HG02981 (cell line): ENCODE results near the gene SCYGR2.
"Not testable (repeated sequence)": the region's sequence is repeated elsewhere in the genome, so short reads cannot be mapped to it uniquely, and the experiment has no call there.

Experiments used
- ATAC-seq: cut with Tn5 transposase; IDR thresholded peaks from one replicate; pipeline ENCODE4 v1.9.1; 2021; ENCODE audit warnings: mild to moderate bottlenecking, moderate library complexity; ENCODE audit not compliant: unreplicated experiment

Gene SCYGR2, protein sequence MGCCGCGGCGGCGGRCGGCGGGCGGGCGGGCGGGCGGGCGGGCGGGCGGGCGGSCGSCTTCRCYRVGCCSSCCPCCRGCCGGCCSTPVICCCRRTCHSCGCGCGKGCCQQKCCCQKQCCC

DNA sequence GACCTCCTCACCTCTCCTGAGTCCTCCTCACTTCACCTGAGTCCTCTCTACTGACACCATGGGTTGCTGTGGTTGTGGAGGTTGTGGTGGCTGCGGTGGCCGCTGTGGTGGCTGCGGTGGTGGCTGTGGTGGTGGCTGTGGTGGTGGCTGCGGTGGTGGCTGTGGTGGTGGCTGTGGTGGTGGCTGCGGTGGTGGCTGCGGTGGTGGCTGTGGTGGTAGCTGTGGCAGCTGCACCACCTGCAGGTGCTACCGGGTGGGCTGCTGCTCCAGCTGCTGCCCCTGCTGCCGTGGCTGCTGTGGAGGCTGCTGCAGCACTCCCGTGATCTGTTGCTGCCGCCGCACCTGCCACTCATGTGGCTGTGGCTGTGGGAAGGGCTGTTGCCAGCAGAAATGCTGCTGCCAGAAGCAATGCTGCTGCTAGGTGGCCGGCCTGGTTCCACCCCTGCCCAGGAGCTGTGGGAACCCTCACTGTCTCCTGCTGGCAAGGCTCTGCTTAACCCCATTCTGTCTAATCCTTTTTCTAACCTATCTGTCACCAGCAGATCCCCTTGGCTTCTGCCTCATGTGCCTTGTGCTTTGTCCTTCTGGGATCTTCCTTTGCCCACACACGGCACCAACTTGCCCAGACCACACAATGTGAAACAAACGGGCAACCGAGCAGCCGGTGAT, at the start of gene SCYGR2:
TSS of gene SCYGR2 (plus strand) at position 59 of the 669 bp plus-strand sequence. CDS start at position 59, 0 bp downstream.
- ATAC-seq: not testable (repeated sequence)

DNA sequence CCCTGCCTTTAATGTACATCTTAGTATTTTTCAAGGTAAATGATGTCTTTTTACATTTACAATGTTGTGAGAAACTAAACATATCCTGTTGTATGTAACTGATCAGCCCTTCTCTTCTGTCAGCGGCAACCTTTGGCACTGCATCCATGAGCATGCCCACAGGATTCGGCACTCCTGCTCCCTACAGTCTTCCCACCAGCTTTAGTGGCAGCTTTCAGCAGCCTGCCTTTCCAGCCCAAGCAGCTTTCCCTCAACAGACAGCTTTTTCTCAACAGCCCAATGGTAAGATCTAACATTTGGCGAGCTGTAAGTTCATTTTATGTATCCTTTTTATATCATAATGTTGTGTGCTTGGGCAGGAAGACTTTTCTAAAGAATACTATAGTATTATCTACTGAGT, 46.9 kb upstream of the SCYGR2 start:
- ATAC-seq: no peak

DNA sequence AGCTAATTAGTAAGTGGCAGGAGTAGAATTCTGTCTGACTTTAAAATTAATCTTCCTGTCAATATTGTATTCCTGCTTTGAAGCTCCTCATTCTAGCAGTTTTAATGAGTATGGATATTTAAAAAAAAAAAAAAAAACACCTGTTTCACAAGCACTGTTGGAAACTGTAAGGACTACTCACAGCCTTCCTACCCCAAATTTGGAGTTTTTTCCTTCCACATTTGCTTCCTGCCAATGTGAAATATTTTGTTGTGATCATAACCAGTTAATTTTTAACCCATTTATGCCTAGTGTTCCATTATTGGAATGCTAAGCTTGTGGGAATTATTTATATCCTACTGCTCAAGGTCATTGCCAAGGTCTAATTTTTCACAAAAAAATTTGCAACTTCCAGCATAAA, 36.1 kb upstream of the SCYGR2 start:
- no peak for ATAC-seq

DNA sequence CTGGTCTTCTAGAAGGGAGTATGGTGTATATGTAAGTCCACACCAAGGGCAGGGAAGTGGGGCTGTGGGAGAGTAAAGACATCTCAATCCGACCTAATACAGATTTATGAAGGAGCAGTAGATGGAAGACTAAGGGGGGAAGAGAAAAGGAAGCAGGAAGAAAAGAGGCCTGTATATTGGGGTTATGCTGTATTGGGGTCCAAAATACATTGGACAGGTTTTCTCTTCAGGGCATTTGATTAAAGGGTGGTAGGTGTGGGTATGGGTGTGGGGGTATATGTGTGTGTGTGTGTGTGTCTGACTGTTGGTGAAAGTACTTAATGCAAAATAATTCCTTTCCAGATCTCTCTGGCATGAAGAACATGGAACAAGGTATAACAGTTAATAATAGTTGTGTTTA, 33.6 kb upstream of the SCYGR2 start:
- no peak for ATAC-seq

GRCh38 chr2:227566012-227566411, 32.7 kb upstream of the SCYGR2 start:
- ATAC-seq: no peak

GRCh38 chr2:227568852-227569169, 29.9 kb upstream of the SCYGR2 start:
- ATAC-seq: no peak

GRCh38 chr2:227570615-227571014, 28.1 kb upstream of the SCYGR2 start:
- ATAC-seq: no peak

GRCh38 chr2:227576110-227576509, 22.6 kb upstream of the SCYGR2 start:
- ATAC-seq: no peak

DNA sequence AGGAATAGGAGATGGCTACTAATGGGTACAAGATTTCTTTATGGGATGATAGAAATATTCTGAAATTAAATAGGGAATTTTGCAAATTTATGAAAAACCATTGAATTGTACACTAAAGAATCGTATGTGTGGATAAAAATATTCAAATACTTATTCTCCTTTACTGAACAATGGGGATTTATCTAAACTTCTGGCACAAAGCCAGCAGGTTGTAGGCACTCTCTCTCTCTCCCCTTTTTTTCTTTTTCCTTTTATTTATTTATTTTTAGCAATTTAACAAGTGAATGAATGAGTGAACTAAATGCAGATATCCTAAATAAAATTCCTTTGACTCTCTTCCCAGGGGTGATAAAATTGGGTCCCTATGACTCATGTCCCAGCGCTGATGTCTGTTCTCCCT, 21.9 kb upstream of the SCYGR2 start:
- no peak for ATAC-seq

- no peak for ATAC-seq
These were observed 21.1 kb upstream of the SCYGR2 start for GRCh38 chr2:227577555-227577954.

DNA sequence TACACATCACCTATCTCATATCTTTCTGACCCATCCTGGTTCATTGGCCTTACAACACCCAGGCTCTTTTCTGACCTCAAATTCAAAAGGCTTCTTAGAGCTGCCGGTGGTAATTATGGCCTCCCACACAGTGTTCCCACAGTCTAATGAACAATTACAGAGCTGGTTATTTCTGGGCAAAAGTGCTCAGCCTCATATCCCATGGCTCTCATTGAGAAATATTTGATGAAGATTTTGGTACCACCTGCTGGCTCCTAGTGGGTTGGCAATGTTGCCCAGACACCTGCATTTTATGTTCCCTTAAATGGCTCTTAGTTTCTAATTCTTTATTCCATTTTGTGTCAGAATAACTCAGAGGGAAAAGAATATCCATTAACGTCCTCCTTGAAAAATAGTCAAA, 20.1 kb upstream of the SCYGR2 start:
- no peak for ATAC-seq

DNA sequence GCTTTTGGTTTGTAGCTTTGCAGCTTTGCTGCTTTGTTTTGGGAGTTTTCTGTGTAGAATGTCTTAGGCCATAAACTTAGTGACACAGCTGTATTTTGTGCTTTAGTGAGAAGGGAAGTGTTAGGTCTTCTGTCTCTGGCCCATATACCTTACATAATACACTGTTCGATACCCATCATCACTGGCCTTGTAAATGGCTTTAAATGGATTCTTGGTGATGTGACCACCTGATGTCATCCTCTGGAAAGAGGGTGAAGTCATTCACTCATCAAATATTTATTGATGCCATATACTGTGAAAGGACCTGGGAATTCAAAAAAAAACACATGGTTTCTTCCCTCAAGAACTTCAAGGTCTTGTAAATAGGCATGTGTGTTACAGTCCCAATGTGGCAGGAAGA, 18.9 kb upstream of the SCYGR2 start:
- no peak for ATAC-seq

- ATAC-seq: no peak
These were observed 16.3 kb upstream of the SCYGR2 start for GRCh38 chr2:227582369-227582768.

- ATAC-seq: no peak
These were observed 5.9 kb upstream of the SCYGR2 start for GRCh38 chr2:227592694-227593387.

DNA sequence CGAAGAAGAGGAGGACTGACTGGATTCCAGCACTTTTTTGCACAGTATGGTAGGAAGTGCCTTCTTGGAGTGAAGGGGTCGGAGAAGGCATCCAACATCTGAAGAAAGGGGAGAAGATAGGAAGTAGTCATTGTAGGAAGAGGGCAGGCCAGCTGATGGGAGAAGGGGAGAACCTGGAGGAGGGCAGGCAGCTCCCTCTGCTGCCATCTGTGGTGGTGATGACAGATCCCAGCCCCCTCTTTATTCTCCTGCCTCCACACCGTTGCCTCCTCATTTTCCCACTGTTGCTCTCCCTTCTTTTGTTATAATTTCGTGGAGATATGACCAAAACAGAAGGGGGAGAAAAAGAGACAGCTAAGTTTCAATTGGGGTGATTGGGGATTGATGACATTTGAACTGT, 2.9 kb upstream of the SCYGR2 start:
- no peak for ATAC-seq

- no peak for ATAC-seq
These were observed 1.7 kb upstream of the SCYGR2 start for GRCh38 chr2:227597036-227597435.

- ATAC-seq: no peak
These were observed 695 bp upstream of the SCYGR2 start for GRCh38 chr2:227597998-227598397.

DNA sequence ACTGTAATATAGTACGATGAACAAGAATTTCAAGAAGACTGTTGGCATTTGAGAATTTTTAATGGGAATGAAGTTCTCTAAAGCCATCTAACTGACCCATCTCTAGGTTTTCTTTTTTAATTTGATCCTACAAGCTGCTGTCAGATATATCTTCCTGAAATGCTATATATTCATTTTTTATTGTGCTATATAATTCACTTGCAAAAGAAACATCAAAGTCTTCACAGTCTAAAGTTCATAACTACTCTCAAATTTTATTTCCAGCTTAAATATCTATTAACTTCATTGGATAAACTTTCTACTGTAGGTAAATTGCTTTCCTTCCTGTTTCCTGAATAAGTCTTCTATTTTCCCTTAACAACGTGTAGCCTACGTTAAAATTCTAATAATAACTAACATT, 3.7 kb downstream of the SCYGR2 start:
- ATAC-seq: no peak

- no peak for ATAC-seq
These were observed 7.8 kb downstream of the SCYGR2 start for GRCh38 chr2:227606476-227606875.

DNA sequence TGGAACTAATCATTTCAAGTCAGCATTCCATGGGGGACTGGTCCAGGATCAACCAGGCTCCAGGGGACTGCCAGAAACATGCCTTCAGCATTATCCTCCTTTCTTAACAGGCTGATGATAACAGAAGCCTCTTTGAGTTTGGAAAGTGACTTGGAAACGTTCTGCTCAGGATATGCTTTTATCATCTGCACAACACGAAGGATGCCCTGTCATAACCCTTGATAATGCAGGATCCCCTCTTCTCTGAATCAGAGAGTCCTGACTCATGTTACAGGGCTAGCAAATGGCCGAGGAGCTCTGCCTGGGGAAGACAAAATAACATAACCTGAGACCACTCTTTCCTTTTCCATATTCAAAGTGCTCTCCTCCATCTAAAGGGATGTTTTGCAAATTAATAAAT, 9.2 kb downstream of the SCYGR2 start:
- no peak for ATAC-seq

DNA sequence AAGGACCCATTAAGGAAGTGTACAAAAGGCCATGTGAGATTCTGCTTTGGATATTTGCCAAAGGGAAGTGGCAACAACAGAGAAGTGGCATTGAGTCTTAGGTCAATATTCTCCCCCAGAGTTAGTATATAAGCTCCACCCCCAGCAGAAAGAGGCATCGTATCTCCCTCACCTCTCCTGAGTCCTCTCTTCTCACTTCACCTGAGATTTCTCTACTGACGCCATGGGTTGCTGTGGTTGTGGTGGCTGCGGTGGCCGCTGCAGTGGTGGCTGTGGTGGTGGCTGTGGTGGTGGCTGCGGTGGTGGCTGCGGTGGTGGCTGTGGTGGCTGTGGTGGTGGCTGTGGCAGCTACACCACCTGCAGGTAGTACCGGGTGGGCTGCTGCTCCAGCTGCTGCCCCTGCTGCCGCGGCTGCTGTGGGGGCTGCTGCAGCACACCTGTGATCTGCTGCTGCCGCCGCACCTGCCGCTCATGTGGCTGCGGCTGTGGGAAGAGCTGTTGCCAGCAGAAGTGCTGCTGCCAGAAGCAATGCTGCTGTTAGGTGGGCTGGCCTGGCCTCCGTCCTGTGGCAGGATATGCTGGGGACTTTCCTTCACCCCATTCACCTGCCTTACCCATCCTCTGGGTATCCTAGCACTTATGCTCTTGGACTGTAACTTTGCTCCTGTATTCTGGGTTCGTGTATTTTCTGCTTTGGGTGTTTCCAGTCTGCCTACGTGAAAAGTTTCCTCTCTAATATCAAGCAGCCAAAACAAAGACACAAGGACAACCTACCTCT, 10.1 kb downstream of the SCYGR2 start:
- peak; percentile 51 for ATAC-seq

GRCh38 chr2:227610123-227610522, 11.4 kb downstream of the SCYGR2 start:
- no peak for ATAC-seq
